HUES48 (cell line): ENCODE data around the gene TAPT1.

Experiments
- H3K27ac ChIP-seq: one replicate; pipeline ENCODE4 v1.7.0; 2013; ENCODE audit warnings: low read depth, low read length, inconsistent platforms
- H3K27me3 ChIP-seq: 2 replicates; pipeline ENCODE4 v1.6.1; 2013; ENCODE audit warnings: mild to moderate bottlenecking, low read length; ENCODE audit not compliant: control insufficient read depth, insufficient read depth
- H3K36me3 ChIP-seq: 2 replicates; pipeline ENCODE4 v1.6.1; 2013; ENCODE audit warnings: low read length; ENCODE audit not compliant: control insufficient read depth, insufficient read depth
- H3K4me1 ChIP-seq: 2 replicates; pipeline ENCODE4 v1.6.1; 2013; ENCODE audit warnings: mild to moderate bottlenecking, low read length; ENCODE audit not compliant: control insufficient read depth, insufficient read depth
- H3K4me3 ChIP-seq: 2 replicates; pipeline ENCODE4 v1.5.1; 2013; ENCODE audit warnings: mild to moderate bottlenecking, low read depth, low read length
- H3K9ac ChIP-seq: 2 replicates; pipeline ENCODE4 v1.6.1; 2013; ENCODE audit warnings: mild to moderate bottlenecking, low read depth, low read length, moderate library complexity
- H3K9me3 ChIP-seq: 2 replicates; pipeline ENCODE4 v1.6.1; 2013; ENCODE audit warnings: low read length; ENCODE audit not compliant: control insufficient read depth, insufficient read depth

The TAPT1 gene

GRCh38 chr4:16116493-16116990 is 109.7 kb downstream of the TAPT1 start:
- Histone ChIP-seq H3K9ac (no peak overlapping the region), H3K4me1 (no peaks in the 10 kb centered on the region), H3K36me3 (no peaks in the 10 kb centered on the region), H3K9me3 (no peaks in the 10 kb centered on the region), H3K27ac (no peak overlapping the region), H3K4me3 (no peak overlapping the region), H3K27me3 (no peaks in the 10 kb centered on the region)

GRCh38 chr4:16116019-16116418 is 110.3 kb downstream of the TAPT1 start:
- Histone ChIP-seq H3K4me3 (no peak overlapping the region), H3K4me1 (no peaks in the 10 kb centered on the region), H3K9me3 (no peaks in the 10 kb centered on the region), H3K9ac (no peak overlapping the region), H3K27ac (no peak overlapping the region), H3K27me3 (no peaks in the 10 kb centered on the region), H3K36me3 (no peaks in the 10 kb centered on the region)

- Histone ChIP-seq H3K9ac (no peak overlapping the region), H3K27me3 (no peaks in the 10 kb centered on the region), H3K9me3 (no peaks in the 10 kb centered on the region), H3K36me3 (no peaks in the 10 kb centered on the region), H3K27ac (no peak overlapping the region), H3K4me1 (no peaks in the 10 kb centered on the region), H3K4me3 (no peak overlapping the region)
Measured at GRCh38 chr4:16114546-16114945, 111.7 kb downstream of the TAPT1 start.

- H3K9ac ChIP-seq = no peak overlapping the region
- no peaks in the 10 kb centered on the region for H3K9me3 ChIP-seq
- no peak overlapping the region for H3K27ac ChIP-seq
- no peaks in the 10 kb centered on the region for H3K27me3 ChIP-seq
- H3K4me3 ChIP-seq = no peak overlapping the region
- H3K4me1 ChIP-seq = no peaks in the 10 kb centered on the region
- H3K36me3 ChIP-seq = no peaks in the 10 kb centered on the region
Measured at GRCh38 chr4:16113741-16114140, 112.5 kb downstream of the TAPT1 start.

- H3K4me1 ChIP-seq = no peaks in the 10 kb centered on the region
- no peak overlapping the region for H3K27ac ChIP-seq
- no peak overlapping the region for H3K9ac ChIP-seq
- H3K27me3 ChIP-seq = no peaks in the 10 kb centered on the region
- no peaks in the 10 kb centered on the region for H3K9me3 ChIP-seq
- no peak overlapping the region for H3K4me3 ChIP-seq
- H3K36me3 ChIP-seq = no peaks in the 10 kb centered on the region
Measured at GRCh38 chr4:16111533-16111932, 114.7 kb downstream of the TAPT1 start.

GRCh38 chr4:16110661-16111290 is 115.5 kb downstream of the TAPT1 start:
- Histone ChIP-seq H3K9me3 (no peaks in the 10 kb centered on the region), H3K27me3 (no peaks in the 10 kb centered on the region), H3K36me3 (no peaks in the 10 kb centered on the region), H3K27ac (no peak overlapping the region), H3K4me3 (no peak overlapping the region), H3K4me1 (no peaks in the 10 kb centered on the region), H3K9ac (no peak overlapping the region)
